Activated naive CD4-positive, alpha-beta T cell treated with anti-CD3 and anti-CD28 coated beads, Interleukin-2, amount 50 U/mL, for 24 hours (primary cell): ENCODE data around the gene TCF12.
"Not testable (repeated sequence)": the region's sequence is repeated elsewhere in the genome, so short reads cannot be mapped to it uniquely, and the experiment has no call there.

Experiments
- H3K27ac Mint-ChIP-seq: one replicate; pipeline ENCODE4 v1.8.0; 2021; ENCODE audit warnings: mild to moderate bottlenecking, mixed read lengths
- H3K27me3 Mint-ChIP-seq: one replicate; pipeline ENCODE4 v1.8.0; 2021; ENCODE audit warnings: mixed read lengths
- H3K36me3 Mint-ChIP-seq: one replicate; pipeline ENCODE4 v1.8.0; 2021; ENCODE audit warnings: mixed read lengths
- H3K4me1 Mint-ChIP-seq: one replicate; pipeline ENCODE4 v1.8.0; 2021; ENCODE audit warnings: mixed read lengths
- H3K4me3 Mint-ChIP-seq: one replicate; pipeline ENCODE4 v1.8.0; 2021; ENCODE audit warnings: mild to moderate bottlenecking, mixed read lengths
- H3K9me3 Mint-ChIP-seq: one replicate; pipeline ENCODE4 v1.8.0; 2021; ENCODE audit warnings: mixed read lengths

The TCF12 gene

DNA sequence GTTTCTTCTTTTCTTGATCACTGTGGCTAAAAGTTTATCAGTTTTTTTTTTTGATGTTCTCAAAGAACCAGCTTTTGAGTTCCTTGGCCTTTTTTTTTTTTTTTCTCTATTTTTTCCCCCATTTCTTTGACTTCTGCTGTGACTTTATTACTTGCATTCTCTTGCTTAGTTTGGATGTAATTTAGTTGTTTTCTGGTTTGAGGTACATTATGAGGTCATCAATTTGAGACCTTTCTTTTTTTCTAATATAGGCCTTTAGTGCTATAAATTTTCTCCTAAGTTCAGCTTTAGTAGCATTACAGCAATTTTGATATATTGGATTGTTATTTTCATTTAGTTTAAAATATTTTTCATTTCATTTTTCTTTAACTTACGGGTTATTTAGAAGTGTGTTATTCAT lies 35.3 kb downstream of the TCF12 start:
- peaks cover 7% of the 10 kb centered on the region for H3K9me3 Mint-ChIP-seq
- H3K4me1 Mint-ChIP-seq = peaks cover 42% of the 10 kb centered on the region
- no peak overlapping the region for H3K4me3 Mint-ChIP-seq
- H3K36me3 Mint-ChIP-seq = peaks cover 23% of the 10 kb centered on the region
- no peaks in the 10 kb centered on the region for H3K27me3 Mint-ChIP-seq
- H3K27ac Mint-ChIP-seq = no peak overlapping the region

DNA sequence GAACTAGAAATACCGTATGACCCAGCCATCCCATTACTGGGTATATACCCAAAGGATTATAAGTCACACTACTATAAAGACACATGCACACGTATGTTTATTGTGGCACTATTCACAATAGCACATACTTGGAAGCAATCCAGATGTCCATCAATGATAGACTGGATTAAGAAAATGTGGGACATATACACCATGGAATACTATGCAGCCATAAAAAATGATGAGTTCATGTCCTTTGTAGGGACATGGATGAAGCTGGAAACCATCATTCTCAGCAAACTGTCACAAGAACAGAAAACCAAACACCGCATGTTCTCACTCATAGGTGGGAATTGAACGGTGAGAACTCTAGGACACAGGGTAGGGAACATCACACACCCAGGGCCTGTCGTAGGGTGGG lies 36.6 kb downstream of the TCF12 start:
- H3K27ac Mint-ChIP-seq, H3K4me3 Mint-ChIP-seq, H3K9me3 Mint-ChIP-seq, H3K27me3 Mint-ChIP-seq: not testable (repeated sequence)
- H3K4me1 Mint-ChIP-seq = peaks cover 41% of the 10 kb centered on the region
- H3K36me3 Mint-ChIP-seq = peaks cover 23% of the 10 kb centered on the region

DNA sequence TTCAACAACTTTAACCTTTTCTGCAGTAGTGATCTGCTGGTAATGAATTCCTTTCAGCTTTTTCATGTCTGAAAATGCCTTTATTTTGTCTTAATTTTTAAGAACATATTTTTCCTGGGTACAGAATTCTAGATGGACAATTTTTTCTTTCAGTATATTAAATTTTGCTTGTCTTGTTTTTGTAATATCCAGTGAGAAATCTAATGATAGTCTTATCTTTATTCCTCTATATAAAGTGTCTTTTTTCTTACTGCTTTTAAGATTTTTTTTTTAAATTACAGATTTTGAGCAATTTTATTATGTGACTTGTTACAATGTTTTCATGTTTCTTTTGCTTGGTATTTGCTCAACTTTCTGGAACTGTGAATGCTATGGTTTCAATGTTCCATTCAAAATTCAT lies 38.1 kb downstream of the TCF12 start:
- peaks cover 38% of the 10 kb centered on the region for H3K4me1 Mint-ChIP-seq
- H3K27me3 Mint-ChIP-seq = no peaks in the 10 kb centered on the region
- no peak overlapping the region for H3K27ac Mint-ChIP-seq
- H3K9me3 Mint-ChIP-seq = peaks cover 7% of the 10 kb centered on the region
- H3K4me3 Mint-ChIP-seq = no peak overlapping the region
- H3K36me3 Mint-ChIP-seq = peaks cover 18% of the 10 kb centered on the region

DNA sequence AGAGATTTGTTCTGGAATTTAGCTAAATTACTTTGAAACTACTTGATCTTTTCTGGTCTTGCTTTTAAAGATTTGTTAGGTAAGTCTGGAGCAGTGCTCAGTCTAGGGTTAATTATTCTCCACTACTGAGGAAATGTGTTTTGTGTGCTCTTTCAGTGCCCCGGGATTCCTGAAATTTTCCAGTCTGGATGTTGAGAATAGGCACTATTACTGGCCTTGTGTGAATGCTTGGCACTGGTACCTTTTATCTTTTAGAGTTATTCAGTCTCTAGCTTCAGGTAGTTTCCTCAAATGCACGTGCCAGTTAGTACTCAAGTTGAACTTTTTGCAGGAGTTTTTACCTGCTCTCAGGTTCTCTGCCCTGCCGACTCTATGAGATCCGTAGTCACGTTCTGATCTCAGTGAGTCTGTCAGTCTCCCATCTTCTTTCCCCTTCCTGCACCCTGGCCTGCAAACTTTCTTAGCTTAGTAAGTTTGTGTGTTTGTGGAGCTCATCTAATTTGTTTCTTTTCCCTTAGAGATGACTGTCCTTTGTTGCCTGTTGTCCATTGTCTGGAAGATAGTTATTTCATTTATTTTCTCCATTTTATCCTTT lies 39.5 kb downstream of the TCF12 start:
- no peaks in the 10 kb centered on the region for H3K27me3 Mint-ChIP-seq
- H3K4me3 Mint-ChIP-seq = peak overlapping the region; percentile 3
- peaks cover 19% of the 10 kb centered on the region for H3K36me3 Mint-ChIP-seq
- no peak overlapping the region for H3K27ac Mint-ChIP-seq
- H3K9me3 Mint-ChIP-seq = peaks cover 7% of the 10 kb centered on the region
- peaks cover 46% of the 10 kb centered on the region for H3K4me1 Mint-ChIP-seq

DNA sequence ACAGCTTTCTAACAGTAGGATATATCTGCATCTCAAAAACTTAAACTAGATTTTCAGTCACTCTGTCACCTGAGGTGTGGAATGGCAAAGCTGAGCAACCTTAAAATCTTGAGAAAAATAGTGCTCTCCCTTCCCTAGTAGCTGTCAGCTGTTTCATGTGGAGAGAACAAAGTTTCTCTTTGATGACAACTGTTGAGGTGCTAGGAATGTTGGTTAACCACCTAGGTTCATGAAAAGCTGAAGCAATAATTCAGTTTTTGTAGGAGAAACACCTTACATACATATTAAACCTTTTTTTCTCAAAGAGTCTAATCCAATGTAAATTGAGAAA lies 40.8 kb downstream of the TCF12 start:
- Mint-ChIP-seq H3K4me3 (no peak overlapping the region), H3K27ac (no peak overlapping the region), H3K36me3 (peaks cover 16% of the 10 kb centered on the region), H3K4me1 (peaks cover 53% of the 10 kb centered on the region), H3K27me3 (no peaks in the 10 kb centered on the region), H3K9me3 (peaks cover 7% of the 10 kb centered on the region)

DNA sequence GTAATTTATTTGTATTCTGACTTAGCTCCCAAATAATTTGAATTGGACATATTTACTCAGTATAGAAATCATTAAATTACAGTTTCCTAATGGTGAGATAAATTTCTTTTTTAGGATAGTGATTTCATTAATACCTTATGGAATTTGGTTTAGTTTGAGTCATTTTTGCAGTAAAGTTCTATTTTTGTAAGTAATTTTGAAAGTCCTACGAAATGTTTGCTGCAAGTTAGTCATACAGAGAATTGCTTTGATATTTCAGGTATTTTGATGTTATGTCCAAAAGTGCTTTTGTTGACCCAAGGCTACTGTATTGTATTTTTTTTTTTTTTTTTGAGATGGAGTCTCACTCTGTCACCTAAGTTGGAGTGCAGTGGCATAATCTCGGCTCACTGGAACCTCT lies 41.7 kb downstream of the TCF12 start:
- Mint-ChIP-seq H3K27me3 (no peaks in the 10 kb centered on the region), H3K4me3 (no peak overlapping the region), H3K9me3 (peaks cover 7% of the 10 kb centered on the region), H3K4me1 (peaks cover 57% of the 10 kb centered on the region), H3K27ac (no peak overlapping the region), H3K36me3 (peaks cover 10% of the 10 kb centered on the region)

DNA sequence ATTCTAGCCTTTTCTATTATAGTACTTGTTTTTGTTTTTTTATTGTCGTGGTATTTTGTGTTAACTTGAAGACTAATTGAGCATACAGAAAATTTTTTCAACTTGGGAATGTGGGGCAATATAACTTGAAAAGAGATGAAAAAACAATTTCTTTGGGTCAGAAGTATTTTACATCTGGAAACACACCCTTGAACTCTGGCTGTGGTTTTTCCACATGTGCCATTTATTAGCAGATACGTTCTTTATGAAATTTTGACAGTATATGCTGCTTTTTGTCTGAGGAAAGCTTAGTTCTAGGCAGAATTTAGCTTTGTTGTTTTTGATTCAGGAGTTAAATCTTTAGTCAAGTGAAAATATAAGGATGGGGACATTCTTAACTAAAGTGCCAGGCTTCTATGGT lies 44.7 kb downstream of the TCF12 start:
- no peaks in the 10 kb centered on the region for H3K27me3 Mint-ChIP-seq
- H3K4me3 Mint-ChIP-seq = peak overlapping the region; percentile 38
- H3K27ac Mint-ChIP-seq = peak overlapping the region; percentile 0
- peaks cover 59% of the 10 kb centered on the region for H3K4me1 Mint-ChIP-seq
- H3K9me3 Mint-ChIP-seq = no peaks in the 10 kb centered on the region
- peaks cover 2% of the 10 kb centered on the region for H3K36me3 Mint-ChIP-seq

DNA sequence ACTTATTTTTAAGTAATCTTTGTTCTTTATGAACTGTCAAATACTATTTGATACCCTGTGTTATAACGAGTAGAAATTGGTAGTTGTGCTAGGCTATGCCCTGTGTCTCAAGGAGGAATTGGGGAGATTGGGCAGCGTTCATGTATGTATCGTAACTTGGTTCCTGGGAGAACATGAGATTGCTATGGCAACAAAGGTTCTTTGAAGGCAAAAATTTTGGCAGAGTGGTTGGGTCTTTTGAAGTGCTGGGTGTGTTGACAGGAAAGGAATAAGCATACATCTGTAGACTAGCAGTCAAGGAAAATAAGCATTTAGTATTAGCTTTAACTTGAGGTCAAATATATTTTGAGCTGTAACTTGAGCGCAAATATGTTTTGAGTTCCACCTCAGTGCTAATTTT lies 45.3 kb downstream of the TCF12 start:
- H3K36me3 Mint-ChIP-seq = peaks cover 2% of the 10 kb centered on the region
- peak overlapping the region; percentile 38 for H3K4me3 Mint-ChIP-seq
- H3K4me1 Mint-ChIP-seq = peaks cover 59% of the 10 kb centered on the region
- H3K27ac Mint-ChIP-seq = peak overlapping the region; percentile 0
- no peaks in the 10 kb centered on the region for H3K9me3 Mint-ChIP-seq
- H3K27me3 Mint-ChIP-seq = no peaks in the 10 kb centered on the region

DNA sequence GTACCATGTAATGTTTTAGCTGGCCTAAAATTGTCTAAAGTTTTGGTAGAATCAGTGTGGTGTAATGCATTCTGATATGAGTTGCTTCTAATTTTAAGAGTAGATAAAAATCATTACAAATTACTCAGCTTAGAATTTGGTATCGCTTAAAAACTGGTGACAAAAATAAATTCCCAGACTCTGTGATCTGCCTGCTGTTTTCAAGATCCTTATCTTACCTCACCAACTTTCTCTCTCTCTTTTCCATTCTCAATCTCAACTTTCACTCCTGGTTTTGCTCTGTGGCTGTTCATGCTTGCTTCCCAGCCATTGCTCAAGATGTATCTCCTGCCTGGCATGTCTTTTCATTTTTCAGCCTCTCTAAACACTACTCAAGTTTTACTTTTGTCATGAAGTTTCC lies 45.7 kb downstream of the TCF12 start:
- Mint-ChIP-seq H3K9me3 (no peaks in the 10 kb centered on the region), H3K27me3 (no peaks in the 10 kb centered on the region), H3K4me1 (peaks cover 59% of the 10 kb centered on the region), H3K27ac (no peak overlapping the region), H3K4me3 (peak overlapping the region; percentile 4), H3K36me3 (peaks cover 7% of the 10 kb centered on the region)

DNA sequence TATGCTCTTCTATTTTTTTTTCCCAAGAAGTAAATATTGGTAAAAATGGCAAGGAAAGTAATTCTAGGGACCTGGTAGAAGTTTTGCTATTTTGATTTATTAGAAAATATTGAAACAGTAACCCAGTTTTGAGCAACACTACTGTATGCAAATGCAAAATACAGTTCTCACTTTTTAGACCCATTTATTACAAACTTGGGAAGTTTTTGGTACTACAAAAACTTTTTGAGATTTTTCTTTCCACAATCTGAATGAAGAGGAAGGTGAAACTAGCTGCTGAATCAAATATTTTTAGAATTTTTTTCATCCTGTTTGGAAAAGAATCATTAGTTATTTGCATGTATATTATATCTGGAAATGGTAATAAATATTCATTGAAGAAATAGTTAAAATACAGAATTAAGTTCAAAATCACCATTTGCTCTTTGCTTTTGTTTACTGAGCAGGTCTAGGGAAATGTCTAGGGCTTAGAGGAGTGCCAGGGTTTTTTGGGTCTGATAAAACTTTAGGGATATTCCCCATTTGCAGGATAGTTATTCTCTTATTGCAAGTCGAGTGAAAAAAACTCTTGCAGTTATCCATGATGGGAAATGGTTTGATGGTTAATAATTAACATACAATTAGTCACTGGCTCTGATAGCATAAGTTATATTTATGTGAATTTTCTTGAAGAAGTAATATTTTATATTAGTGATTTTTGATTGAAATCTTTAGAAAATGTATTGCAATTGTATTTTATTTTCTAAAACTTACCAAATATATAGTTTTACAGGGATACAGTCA lies 47.0 kb downstream of the TCF12 start:
- peaks cover 65% of the 10 kb centered on the region for H3K4me1 Mint-ChIP-seq
- H3K9me3 Mint-ChIP-seq = no peaks in the 10 kb centered on the region
- no peak overlapping the region for H3K27ac Mint-ChIP-seq
- H3K36me3 Mint-ChIP-seq = peaks cover 8% of the 10 kb centered on the region
- no peak overlapping the region for H3K4me3 Mint-ChIP-seq
- H3K27me3 Mint-ChIP-seq = no peaks in the 10 kb centered on the region

DNA sequence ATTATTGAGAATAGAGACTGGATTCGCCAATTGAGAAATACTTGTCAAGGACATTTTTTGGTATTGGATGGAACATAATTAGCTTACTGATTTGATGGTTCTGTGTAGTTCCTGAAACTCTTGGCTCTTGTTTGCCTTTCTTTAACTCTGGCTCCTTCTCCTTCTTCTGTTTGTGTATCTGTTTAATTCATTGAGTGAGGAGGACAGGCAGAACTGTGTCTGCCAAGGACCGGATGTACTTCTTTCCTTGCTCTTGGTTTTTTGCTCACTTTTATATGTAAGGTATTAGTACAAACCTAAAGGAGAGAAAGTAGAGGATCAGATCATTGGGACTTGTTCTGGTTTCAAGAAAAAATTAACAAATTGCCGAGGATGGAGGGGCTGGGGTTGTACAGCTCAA lies 48.9 kb downstream of the TCF12 start:
- Mint-ChIP-seq H3K4me3 (no peak overlapping the region), H3K9me3 (no peaks in the 10 kb centered on the region), H3K27me3 (no peaks in the 10 kb centered on the region), H3K27ac (no peak overlapping the region), H3K36me3 (peaks cover 6% of the 10 kb centered on the region), H3K4me1 (peaks cover 72% of the 10 kb centered on the region)

DNA sequence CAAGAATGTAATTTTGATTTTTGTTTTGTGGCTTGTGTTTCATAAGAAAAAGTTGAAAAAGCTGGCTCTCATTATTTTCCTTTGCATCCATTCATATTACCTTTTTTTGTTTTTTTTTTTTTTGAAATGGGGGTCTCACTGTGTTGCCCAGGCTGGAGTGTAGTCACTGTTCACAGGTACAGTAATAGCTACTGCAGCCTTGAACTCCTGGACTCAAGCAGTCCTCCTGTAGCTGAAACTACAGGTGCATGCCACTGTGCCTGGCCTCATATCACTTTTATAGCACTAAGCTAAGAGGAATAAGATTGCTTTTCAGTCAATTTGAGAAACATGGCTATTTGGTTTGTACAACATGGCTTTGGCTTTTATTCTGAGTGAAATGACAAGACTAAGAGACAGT lies 49.8 kb downstream of the TCF12 start:
- Mint-ChIP-seq H3K9me3 (no peaks in the 10 kb centered on the region), H3K27me3 (no peaks in the 10 kb centered on the region), H3K4me1 (peaks cover 72% of the 10 kb centered on the region), H3K4me3 (no peak overlapping the region), H3K27ac (no peak overlapping the region), H3K36me3 (peaks cover 6% of the 10 kb centered on the region)

DNA sequence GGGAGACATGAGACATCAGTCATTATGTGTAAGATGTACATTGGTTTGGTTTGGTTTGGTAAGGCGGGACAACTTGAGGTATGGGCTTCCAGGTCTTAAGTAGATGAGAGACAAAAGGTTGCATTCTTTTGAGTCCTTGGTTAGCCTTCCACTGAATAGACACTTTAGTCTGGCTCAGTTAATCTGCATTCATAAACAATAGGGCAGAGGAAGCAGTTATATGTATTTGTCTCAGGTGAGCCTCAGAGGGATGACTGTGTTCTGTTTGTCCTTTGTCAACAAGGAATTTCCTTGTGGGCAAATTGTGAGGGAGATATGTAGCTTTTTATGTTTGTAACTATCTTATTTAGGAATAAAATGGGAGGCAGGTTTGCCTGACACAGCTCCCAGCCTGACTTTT lies 50.4 kb downstream of the TCF12 start:
- Mint-ChIP-seq H3K4me1 (peaks cover 72% of the 10 kb centered on the region), H3K4me3 (no peak overlapping the region), H3K36me3 (peaks cover 6% of the 10 kb centered on the region)

DNA sequence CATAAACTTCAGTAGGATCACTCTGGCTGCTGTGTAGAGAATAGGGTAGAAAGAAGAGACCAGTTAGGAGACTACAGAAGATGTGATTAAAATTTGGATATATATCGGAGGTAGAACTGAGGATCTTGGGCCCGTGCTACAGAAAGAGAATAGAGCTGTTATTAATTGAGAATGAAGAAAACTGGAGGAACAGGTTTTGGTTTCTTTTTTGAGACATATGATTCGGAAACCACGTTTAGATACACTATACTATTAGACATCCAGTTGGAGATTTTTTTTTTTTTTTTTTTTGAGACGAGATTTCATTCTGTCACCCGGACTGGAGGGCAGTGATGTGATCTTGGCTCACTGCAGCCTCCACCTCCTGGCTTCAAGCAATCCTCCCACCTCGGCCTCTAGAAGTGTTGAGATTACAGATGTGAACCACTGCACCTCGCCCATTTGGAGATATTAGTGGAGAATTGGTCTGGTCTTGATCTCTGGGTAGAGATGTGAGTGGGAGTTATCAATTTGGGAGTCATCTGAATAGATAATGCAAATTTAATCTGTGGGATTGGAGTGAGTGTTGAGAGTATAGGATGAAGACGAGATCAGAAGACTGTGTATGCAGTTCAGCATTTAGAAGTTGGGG lies 50.9 kb downstream of the TCF12 start:
- Mint-ChIP-seq H3K36me3 (peaks cover 6% of the 10 kb centered on the region), H3K4me1 (peaks cover 71% of the 10 kb centered on the region), H3K27ac (peak overlapping the region; percentile 20), H3K9me3 (no peaks in the 10 kb centered on the region), H3K27me3 (no peaks in the 10 kb centered on the region), H3K4me3 (no peak overlapping the region)

More for the DNA sequence above, 50.4 kb downstream of the TCF12 start:
- Mint-ChIP-seq H3K9me3 (no peaks in the 10 kb centered on the region), H3K27ac (no peak overlapping the region), H3K27me3 (no peaks in the 10 kb centered on the region)

DNA sequence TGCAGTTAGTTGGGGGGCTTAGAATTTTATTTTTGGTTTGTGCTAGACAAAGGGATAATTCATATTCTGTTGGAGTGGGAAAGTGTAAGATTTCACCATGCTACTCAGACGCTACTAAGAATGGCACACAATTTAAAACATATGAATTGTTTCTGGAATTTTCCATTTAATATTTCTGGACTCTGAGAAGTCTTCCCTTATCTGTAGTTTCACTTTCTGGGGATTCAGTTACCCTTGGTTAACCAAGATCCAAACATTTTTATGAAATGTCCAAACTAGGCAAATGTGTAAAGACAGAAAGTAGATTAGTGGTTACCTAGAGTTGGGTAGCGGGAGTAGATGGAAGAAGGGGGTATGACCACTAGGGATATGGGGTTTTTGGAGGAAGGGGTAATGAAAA lies 53.1 kb downstream of the TCF12 start:
- no peak overlapping the region for H3K4me3 Mint-ChIP-seq
- H3K27me3 Mint-ChIP-seq = no peaks in the 10 kb centered on the region
- H3K4me1 Mint-ChIP-seq = peaks cover 69% of the 10 kb centered on the region
- no peak overlapping the region for H3K27ac Mint-ChIP-seq
- no peaks in the 10 kb centered on the region for H3K9me3 Mint-ChIP-seq
- peaks cover 9% of the 10 kb centered on the region for H3K36me3 Mint-ChIP-seq

DNA sequence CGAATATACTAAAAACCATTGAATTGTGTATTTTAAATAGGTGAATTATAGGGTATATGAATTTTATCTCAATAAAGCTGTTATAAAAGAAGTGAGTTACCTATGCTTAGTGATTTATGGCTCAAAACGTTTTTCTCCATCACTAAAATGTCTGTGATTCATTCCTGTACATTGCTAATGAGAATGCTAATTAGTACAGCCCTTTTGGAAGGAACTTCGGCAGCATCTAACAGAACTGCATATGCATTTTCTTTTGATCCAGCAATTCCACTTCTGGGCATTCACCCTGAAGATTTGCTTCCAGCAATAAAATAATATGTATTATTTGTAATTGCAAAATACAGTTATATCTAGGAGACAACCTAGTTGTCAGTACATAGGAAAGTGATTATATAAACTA lies 53.6 kb downstream of the TCF12 start:
- Mint-ChIP-seq H3K27me3 (no peaks in the 10 kb centered on the region), H3K4me1 (peaks cover 73% of the 10 kb centered on the region), H3K27ac (no peak overlapping the region), H3K4me3 (no peak overlapping the region), H3K9me3 (no peaks in the 10 kb centered on the region), H3K36me3 (peaks cover 9% of the 10 kb centered on the region)
